DMS114 treated with DMSO at 0.1 percent for 48 hours (cell line): ENCODE measurements around the gene TMEM125.

Source experiments
- DNase-seq: peaks from one replicate; lab custom pipeline; 2025; ENCODE audit not compliant: unreplicated experiment; lab: John Stamatoyannopoulos, UW

Gene TMEM125

DNA sequence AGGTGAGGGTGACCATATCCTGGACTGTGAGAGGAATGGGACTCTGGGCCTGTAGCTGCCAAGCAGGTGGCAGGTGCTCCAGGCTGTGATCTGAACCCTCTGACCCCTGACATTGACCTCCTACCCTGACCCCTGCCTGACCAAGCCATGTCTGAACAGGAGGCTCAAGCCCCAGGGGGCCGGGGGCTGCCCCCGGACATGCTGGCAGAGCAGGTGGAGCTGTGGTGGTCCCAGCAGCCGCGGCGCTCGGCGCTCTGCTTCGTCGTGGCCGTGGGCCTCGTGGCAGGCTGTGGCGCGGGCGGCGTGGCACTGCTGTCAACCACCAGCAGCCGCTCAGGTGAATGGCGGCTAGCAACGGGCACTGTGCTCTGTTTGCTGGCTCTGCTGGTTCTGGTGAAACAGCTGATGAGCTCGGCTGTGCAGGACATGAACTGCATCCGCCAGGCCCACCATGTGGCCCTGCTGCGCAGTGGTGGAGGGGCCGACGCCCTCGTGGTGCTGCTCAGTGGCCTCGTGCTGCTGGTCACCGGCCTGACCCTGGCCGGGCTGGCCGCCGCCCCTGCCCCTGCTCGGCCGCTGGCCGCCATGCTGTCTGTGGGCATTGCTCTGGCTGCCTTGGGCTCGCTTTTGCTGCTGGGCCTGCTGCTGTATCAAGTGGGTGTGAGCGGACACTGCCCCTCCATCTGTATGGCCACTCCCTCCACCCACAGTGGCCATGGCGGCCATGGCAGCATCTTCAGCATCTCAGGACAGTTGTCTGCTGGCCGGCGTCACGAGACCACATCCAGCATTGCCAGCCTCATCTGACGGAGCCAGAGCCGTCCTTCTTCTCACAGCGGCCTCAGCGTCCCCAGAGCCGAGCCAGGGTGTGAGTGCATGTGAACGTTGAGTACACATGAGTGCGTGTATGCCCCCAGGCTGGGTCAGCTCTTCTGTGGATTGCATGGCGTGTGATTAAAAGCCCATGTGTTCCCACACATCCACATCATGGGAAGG lies 3.1 kb downstream of the TMEM125 start:
- no peak for DNase-seq

- DNase-seq: no peak
Measured at GRCh38 chr1:43273708-43274107, 3.9 kb downstream of the TMEM125 start.

- DNase-seq: no peak
Measured at GRCh38 chr1:43274125-43274803, 4.5 kb downstream of the TMEM125 start.

DNA sequence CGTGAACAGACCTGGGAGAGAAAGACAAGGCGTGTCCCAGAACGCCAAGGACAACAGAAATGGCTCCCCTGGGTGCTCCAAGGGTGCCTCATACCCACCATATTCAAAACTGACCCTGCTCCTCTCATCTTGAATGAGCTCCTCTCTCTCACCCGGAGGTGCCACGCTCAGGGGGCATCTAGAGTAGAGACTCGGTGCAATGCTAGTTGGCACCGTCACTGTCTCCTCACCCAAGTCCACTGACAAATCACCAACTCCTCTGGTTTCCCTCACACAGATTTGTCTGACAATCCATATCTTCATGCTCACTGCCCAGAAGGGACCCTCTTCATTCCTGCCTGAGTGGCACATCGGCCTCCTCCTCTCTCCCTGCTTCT lies 5.0 kb downstream of the TMEM125 start:
- DNase-seq: no peak

DNA sequence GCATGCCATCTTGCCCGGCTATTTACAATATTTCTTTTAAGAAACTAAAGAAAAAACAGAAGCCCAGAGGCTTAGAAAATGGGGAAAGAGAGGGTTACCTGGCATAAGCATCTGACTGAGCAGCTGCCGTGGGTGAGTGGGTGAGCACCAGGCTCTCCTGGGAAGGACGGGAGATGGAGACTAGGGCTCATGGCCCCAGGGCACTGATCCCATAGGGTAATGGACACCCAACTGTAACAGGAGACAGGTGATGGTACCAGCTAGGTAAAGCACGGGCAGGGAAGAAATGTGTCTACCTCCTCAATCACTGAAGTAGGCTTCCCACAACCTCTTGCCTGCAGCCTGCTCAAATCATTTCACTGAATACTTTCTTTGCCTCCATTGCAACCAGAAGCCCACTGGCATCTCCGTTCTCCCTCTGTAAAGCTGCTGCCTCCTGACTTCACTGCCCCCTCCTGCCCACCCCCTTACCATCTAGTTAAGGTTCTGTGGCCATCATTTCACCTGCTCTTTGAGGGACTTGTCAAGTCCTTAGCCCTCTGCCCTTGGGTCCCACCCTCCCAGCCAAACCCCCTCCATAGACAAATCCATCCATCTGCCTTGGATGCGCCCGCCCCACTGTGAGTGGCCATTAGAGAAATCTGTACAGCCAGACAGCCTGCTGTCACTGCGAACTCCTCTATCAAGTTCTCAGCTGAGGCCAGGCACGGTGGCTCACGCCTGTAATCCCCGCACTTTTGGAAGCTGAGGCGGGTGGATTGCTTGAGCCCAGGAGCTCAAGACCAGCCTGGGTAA lies 6.2 kb downstream of the TMEM125 start:
- DNase-seq: no peak

DNA sequence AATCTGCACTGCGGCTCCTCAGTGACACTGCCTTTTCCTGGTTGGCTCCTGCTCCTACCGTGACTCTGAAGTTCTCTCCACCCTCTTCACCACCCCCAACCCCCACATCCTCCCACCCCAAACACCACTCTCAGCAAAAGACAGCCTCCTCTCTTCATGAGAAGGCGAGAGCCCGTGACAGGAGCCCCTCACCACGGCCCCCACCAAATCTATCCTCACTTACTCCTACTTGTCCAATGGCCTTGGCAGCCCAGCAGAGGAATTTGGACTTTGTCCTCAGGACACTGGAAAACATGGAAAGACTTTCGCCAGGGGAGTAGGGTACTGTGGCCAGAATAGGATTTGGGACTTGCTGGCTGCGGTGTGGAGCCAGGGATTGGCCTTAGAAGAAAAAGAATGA lies 6.9 kb downstream of the TMEM125 start:
- no peak for DNase-seq

GRCh38 chr1:43277116-43277876 lies 7.5 kb downstream of the TMEM125 start:
- no peak for DNase-seq

- DNase-seq: no peak
Measured at GRCh38 chr1:43279161-43279560, 9.4 kb downstream of the TMEM125 start.

DNA sequence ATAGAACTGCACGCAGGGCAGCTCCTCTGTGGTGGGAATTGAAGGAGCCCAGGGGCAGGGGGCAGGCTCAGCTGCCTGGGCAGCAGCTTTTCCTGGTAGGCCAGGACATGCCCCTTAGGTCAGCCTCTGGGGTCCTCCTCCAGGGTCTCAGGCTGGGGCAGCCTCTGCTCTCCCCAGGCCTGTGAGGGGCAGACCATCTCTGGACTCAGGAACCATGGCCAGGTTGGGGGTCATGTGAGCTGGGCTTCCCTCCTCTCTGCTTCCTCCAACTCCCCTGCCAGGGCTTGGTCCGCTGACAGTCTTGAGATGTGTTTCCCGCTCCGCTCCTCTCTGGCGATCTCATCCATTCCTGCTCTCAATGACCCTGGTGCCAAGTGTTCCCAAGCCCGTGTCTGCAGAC lies 9.9 kb downstream of the TMEM125 start:
- DNase-seq: no peak

- no peak for DNase-seq
Measured at GRCh38 chr1:43280692-43281091, 10.9 kb downstream of the TMEM125 start.

- no peak for DNase-seq
Measured at GRCh38 chr1:43282220-43283195, 12.7 kb downstream of the TMEM125 start.

DNA sequence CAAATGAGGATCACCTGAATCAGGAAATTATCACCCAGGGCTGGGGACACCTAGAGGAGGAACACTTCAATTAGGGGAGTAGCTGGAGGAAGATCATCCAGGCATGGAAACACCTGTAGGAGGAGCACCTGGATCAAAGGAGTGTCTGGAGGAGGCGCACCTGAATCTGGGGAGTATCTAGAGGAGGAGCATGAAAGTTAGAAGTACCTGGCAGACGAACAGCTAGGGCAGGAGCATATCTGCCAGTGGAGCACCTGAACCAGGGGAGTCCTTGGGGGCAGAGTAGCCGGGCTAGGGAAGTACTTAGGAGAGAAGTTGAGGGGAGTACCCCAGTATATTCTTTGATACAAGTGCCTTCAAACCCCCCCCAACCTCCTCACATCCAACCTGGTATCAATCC lies 14.3 kb downstream of the TMEM125 start:
- no peak for DNase-seq

GRCh38 chr1:43284546-43285110 lies 14.8 kb downstream of the TMEM125 start:
- no peak for DNase-seq

DNA sequence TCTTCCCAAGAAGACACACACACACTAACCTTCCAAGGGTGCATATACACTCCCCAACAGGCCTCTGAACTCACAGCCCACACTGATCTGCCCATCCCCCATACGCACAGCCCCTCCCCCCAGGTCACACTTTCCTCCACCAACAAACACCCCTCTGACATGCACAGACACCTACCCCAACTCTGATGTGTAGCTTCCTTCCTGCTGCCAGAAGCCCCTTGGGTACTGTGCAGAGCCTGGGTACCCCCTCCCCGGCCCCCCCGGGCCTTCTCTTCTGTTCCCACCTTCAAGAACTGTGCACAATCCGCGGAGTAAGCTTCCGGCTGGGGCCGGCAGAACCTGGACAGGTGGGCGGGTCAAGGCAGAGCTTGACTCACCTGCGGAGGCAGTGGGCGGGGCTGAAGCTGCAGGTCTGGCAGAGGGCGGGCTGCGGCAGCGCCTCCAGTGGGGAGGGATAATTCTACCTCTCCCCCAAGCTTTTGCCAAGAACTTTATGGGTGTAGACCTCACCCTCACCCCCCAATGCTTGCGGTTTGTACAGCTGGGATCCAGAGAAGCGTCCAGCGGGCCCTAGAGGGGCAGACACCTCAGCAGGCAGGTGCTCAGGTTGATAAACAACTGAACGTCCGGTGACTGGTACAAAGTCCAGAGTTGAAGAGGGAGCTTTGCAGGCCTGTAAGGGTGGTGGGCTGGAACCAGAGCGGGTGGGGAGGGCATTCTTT lies 15.6 kb downstream of the TMEM125 start, which contains the start of gene C1orf210:
Gene C1orf210, minus strand, starts transcription at position 313 of the 722 bp plus-strand sequence. CDS start 2,311 bp downstream, outside the sequence.
- no peak for DNase-seq

DNA sequence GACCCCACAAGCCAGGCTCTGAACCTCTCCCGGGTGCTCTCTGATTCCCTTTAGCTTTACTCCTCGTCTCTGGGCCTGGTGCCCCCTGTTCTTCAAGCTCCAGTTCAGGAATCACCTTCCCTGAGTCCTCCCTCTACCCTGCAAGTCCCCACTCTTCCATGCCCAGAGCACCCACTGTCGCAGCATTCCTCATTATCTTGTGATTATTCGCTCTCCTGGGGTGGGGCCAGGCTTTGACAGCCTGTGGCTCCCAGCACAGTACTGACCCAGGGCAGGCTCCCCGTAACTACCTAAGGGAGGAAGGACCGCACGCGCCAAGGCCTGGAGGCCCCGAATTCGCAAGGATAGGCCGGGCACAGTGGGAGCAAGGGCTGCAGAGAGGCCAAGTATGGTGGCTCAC lies 16.3 kb downstream of the TMEM125 start:
- no peak for DNase-seq

DNA sequence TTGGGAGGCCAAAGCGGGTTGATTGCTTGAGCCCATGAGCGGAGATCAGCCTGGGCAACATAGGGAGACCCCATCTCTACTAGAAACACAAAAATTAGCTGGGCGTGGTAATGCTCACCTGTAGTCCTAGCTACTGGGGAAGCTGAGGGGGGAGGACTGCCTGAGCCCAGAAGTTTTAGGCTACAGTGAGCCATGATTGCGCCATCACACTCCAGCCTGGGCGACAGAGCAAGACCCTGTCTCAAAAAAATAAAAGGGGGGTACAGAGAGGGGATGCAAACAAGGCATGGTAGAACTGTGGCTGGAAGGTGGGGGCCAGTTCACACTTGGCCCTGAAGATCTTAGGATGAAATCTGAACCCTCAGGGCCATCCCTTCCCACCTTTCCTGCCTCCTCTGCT lies 16.8 kb downstream of the TMEM125 start:
- DNase-seq: no peak

DNA sequence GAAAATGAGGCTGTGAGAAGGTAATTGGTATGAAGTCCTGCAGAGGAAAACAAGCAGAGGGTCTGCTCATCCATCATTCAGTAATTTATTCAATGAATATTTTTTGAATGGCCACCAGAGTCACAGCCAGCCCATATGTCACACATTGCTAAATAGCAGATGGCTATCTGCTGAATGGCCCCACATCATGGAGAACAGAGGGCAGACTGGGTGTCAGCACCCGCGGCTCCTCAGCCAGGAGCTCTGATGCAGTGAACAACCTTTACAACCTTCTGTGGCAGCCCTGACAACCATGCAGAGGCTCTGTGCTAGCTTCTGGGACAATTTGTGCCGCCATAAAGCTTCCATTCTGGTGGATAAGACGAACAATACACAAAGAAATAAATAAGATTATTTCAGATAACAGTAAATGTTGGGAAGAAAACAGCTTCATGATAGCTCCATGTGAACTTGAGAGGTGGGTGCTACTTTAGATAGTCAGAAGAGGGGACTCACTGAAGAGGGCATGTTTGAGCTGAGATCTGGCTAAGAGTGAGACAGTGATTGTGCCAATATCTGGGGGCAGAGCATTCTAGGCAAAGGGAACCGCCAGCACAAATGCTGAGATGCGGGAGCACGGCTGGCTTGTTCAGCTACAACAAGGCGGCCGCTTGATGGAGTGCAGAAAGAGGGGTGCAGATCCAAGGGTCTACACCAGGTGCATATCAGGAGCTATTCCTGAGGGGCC lies 18.4 kb downstream of the TMEM125 start:
- DNase-seq: no peak
